GM12865 (cell line): ENCODE data around the gene EFNB2.

Experiments
- DNase-seq: peaks from one replicate; pipeline ENCODE4 v3.0.0; 2010; ENCODE audit warnings: low read depth
- H3K4me3 ChIP-seq: 2 replicates; pipeline ENCODE4 v1.5.1; 2011; ENCODE audit warnings: mild to moderate bottlenecking, low read depth, low read length, control low read depth
- CTCF ChIP-seq: IDR thresholded peaks from 2 replicates; pipeline ENCODE4 v1.5.1; 2011; ENCODE audit warnings: low read length, control low read depth, low read depth, inconsistent platforms; ENCODE audit not compliant: insufficient read depth; ENCODE audit errors: missing control alignments

The EFNB2 gene

GRCh38 chr13:106535552-106536243, at the start of gene EFNB2:
Gene EFNB2 (minus strand): TSS chr13:106535662. CDS start chr13:106534964, 698 bp downstream.
- peak within 1 kb of the TSS; percentile 64 for H3K4me3 ChIP-seq
- peak; percentile 95 for DNase-seq
- peak; percentile 32 for TF ChIP-seq CTCF

GRCh38 chr13:106581225-106581624, 45.8 kb upstream of the EFNB2 start:
- no peak for DNase-seq
- no peak for TF ChIP-seq CTCF
- no peak overlapping the region for H3K4me3 ChIP-seq

GRCh38 chr13:106575896-106576295, 40.4 kb upstream of the EFNB2 start:
- no peak for TF ChIP-seq CTCF
- no peak overlapping the region for H3K4me3 ChIP-seq
- DNase-seq, result no peak

- DNase-seq, result no peak
- no peak for TF ChIP-seq CTCF
- H3K4me3 ChIP-seq, result no peak overlapping the region
Measured at GRCh38 chr13:106573868-106574267, 38.4 kb upstream of the EFNB2 start.

- TF ChIP-seq CTCF, result no peak
- H3K4me3 ChIP-seq, result no peak overlapping the region
- no peak for DNase-seq
Measured at GRCh38 chr13:106573284-106573846, 37.9 kb upstream of the EFNB2 start.

- TF ChIP-seq CTCF, result no peak
- DNase-seq, result no peak
- no peak overlapping the region for H3K4me3 ChIP-seq
Measured at GRCh38 chr13:106570299-106570852, 34.9 kb upstream of the EFNB2 start.
